Peyer's patch (tissue), 4 donors: ENCODE data around the gene VPS13C. TPM values are rescaled to one million over a fixed set of nuclear protein-coding genes. Genes with fewer than 3 reads are reported as not detected.

ENCODE experiments used
- DNase-seq, 3 donors: peaks; one replicate each; pipeline ENCODE4 v3.0.0-alpha.2; 2017 to 2019
- H3K27ac ChIP-seq, 4 donors: fragments of 200-600 bp; sonication (generic); one replicate each; pipeline ENCODE4 v1.5.1; 2016 to 2019
- H3K27me3 ChIP-seq, 2 donors: fragments of 200-600 bp; sonication (generic); one replicate each; pipeline ENCODE4 v1.5.1; 2019
- H3K36me3 ChIP-seq, 3 donors: fragments of 200-600 bp; sonication (generic); one replicate each; pipeline ENCODE4 v1.5.1; 2016 to 2019
- H3K4me1 ChIP-seq, 4 donors: fragments of 200-600 bp; sonication (generic); one replicate each; pipeline ENCODE4 v1.5.1; 2016 to 2019
- H3K4me3 ChIP-seq, 4 donors: fragments of 200-600 bp; sonication (generic); 1 replicate in 3 of 4; 2 replicates in 1 of 4; pipeline ENCODE4 v1.5.1; 2016 to 2019; ENCODE audit warnings: mild to moderate bottlenecking in 1 of 4
- H3K9me3 ChIP-seq, 4 donors: fragments of 200-600 bp; sonication (generic); one replicate each; pipeline ENCODE4 v1.5.1; 2016 to 2019; ENCODE audit warnings: mild to moderate bottlenecking in 1 of 4
- POLR2A ChIP-seq, 2 donors: fragments of 450-650 bp; IDR thresholded peaks; one replicate each; pipeline ENCODE4 v1.5.1; 2017; ENCODE audit warnings: antibody characterized with exemption in 2 of 2, mild to moderate bottlenecking in 2 of 2, moderate library complexity in 2 of 2
- total RNA-seq, 4 donors: library from RNA; depleted of rRNA; stranded (reverse); fragments of >200 nt; gene quantifications; one replicate each; pipeline ENCODE4 v1.1.0, GENCODE V29; 2016
- TF ChIP-seq, protein P1 (sequence below), 6 experiments: fragments of 450-650 bp in 4 of 6; fragments of 200-600 bp in 2 of 6; sonication (generic) in 1 of 6; IDR thresholded peaks; one replicate each; pipeline ENCODE4 v1.5.1; 2017 to 2019; ENCODE audit warnings: antibody characterized with exemption in 6 of 6, mild to moderate bottlenecking in 3 of 6, moderate library complexity in 1 of 6

The VPS13C gene
- total RNA-seq, 4 donors from 2014 or later = 65.1 to 111 (median 70.4) TPM

DNA sequence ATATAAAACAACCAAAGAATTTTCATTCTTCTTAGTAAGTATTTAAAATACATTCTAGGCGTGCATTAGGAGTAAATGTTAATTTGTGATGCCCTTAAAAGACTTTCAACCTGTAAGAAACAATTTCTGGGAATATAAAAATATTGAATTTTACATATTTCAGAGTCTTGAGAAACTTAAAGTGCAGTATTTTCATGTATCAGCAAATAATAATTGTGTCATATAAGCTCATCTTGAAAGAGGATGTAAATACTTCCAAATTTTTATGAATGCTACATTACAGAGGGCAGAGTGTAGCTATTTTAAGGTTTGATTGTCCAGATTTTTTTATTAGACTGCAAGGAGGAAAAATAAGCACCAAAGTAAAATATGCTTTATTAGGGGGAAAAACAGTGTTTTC is 207.1 kb downstream of the VPS13C start:
- DNase-seq = no peak
- no peaks in the 10 kb centered on the region for H3K9me3 ChIP-seq
- no peak overlapping the region for H3K4me3 ChIP-seq
- no peak overlapping the region for H3K27ac ChIP-seq
- TF ChIP-seq, protein P1, sequence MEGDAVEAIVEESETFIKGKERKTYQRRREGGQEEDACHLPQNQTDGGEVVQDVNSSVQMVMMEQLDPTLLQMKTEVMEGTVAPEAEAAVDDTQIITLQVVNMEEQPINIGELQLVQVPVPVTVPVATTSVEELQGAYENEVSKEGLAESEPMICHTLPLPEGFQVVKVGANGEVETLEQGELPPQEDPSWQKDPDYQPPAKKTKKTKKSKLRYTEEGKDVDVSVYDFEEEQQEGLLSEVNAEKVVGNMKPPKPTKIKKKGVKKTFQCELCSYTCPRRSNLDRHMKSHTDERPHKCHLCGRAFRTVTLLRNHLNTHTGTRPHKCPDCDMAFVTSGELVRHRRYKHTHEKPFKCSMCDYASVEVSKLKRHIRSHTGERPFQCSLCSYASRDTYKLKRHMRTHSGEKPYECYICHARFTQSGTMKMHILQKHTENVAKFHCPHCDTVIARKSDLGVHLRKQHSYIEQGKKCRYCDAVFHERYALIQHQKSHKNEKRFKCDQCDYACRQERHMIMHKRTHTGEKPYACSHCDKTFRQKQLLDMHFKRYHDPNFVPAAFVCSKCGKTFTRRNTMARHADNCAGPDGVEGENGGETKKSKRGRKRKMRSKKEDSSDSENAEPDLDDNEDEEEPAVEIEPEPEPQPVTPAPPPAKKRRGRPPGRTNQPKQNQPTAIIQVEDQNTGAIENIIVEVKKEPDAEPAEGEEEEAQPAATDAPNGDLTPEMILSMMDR (IDR thresholded peaks at IDR 0.05) = no peak
- no peak for TF ChIP-seq POLR2A (IDR thresholded peaks at IDR 0.05)
- no peaks in the 10 kb centered on the region for H3K4me1 ChIP-seq
- peaks cover 0 to 19% (median 0%) of the 10 kb centered on the region in 3 donors for H3K36me3 ChIP-seq
- no peaks in the 10 kb centered on the region for H3K27me3 ChIP-seq

DNA sequence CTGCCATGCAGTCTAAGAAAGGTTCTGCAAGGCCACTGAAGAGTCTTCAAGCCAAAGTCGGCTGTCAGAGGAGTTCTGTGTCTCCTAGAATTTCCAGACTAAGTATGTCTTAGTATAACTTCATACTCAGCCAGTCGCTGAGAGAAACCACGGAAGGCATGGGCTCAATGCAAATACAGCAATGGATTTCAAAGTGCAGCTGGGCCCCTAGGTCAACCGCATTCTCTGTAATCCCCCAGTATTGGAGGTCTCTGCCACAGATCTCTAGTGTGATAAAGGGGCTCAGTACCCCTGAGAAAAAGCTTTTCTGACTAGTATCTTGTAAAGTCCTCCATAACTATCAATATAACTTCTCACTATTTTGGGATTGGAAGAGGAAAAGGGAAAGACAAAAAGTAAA is 208.3 kb downstream of the VPS13C start:
- TF ChIP-seq, protein P1 (IDR thresholded peaks at IDR 0.05) = no peak
- TF ChIP-seq POLR2A (IDR thresholded peaks at IDR 0.05) = no peak
- H3K27ac ChIP-seq = no peak overlapping the region
- peaks cover 0 to 19% (median 0%) of the 10 kb centered on the region in 3 donors for H3K36me3 ChIP-seq
- H3K27me3 ChIP-seq = no peaks in the 10 kb centered on the region
- no peak overlapping the region for H3K4me3 ChIP-seq
- no peaks in the 10 kb centered on the region for H3K9me3 ChIP-seq
- H3K4me1 ChIP-seq = no peaks in the 10 kb centered on the region
- no peak for DNase-seq

- DNase-seq = no peak
- Histone ChIP-seq H3K36me3 (peaks cover 0 to 15% (median 0%) of the 10 kb centered on the region in 3 donors), H3K9me3 (no peaks in the 10 kb centered on the region), H3K27me3 (no peaks in the 10 kb centered on the region), H3K27ac (no peak overlapping the region), H3K4me1 (no peaks in the 10 kb centered on the region), H3K4me3 (no peak overlapping the region)
- no peak for TF ChIP-seq POLR2A (IDR thresholded peaks at IDR 0.05)
- TF ChIP-seq, protein P1 (IDR thresholded peaks at IDR 0.05) = no peak
Observed at GRCh38 chr15:61849447-61849846, 210.8 kb downstream of the VPS13C start.

DNA sequence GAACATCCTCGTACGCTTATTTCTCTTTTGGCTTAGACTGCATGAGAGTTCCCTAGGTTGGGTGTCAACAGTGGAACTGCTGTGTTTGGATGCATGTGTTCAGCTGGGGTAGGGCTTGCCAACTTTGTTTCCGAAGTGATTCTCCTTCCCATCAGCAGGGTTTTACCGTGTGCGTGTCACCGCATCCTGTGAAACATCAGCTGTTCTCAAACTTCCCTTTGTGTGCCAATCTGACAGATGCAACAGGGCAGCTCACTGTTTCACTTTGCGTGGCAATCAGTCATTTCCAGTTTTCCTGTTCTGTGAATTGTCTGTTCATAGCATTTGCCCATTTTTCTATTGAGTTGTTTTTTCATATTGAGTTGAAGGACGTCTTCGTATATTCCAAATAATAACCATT is 218.8 kb downstream of the VPS13C start:
- H3K4me3 ChIP-seq = no peak overlapping the region
- no peak for TF ChIP-seq POLR2A (IDR thresholded peaks at IDR 0.05)
- TF ChIP-seq, protein P1 (IDR thresholded peaks at IDR 0.05) = no peak
- no peak overlapping the region for H3K27ac ChIP-seq
- no peaks in the 10 kb centered on the region for H3K36me3 ChIP-seq
- no peaks in the 10 kb centered on the region for H3K27me3 ChIP-seq
- no peaks in the 10 kb centered on the region for H3K4me1 ChIP-seq
- no peaks in the 10 kb centered on the region for H3K9me3 ChIP-seq
- DNase-seq = no peak

GRCh38 chr15:61840090-61840489 is 220.2 kb downstream of the VPS13C start:
- no peaks in the 10 kb centered on the region for H3K27me3 ChIP-seq
- H3K36me3 ChIP-seq = no peaks in the 10 kb centered on the region
- no peak overlapping the region for H3K27ac ChIP-seq
- H3K4me1 ChIP-seq = no peaks in the 10 kb centered on the region
- no peak overlapping the region for H3K4me3 ChIP-seq
- DNase-seq = no peak
- H3K9me3 ChIP-seq = no peaks in the 10 kb centered on the region
- no peak for TF ChIP-seq POLR2A (IDR thresholded peaks at IDR 0.05)
- TF ChIP-seq, protein P1 (IDR thresholded peaks at IDR 0.05) = no peak

DNA sequence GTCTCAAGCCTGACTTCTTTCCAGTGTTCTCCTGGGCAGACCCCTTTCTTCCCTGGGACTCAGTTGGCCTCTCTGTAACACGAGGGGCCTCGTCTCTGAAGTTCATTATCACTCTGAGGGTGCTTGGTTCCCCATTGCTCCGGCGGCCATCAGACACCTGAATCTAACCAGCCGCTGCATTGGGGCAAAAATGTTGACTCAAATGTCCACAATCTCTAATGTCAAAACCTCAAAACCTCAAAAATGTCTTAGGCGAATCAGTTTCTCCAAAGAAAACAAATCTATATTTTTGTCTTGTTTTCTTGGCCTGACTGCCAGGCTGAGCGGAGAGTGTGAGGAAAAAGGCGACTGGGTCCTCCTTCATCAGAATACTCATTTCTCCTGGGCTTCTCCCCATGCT is 220.7 kb downstream of the VPS13C start:
- no peak overlapping the region for H3K4me3 ChIP-seq
- H3K4me1 ChIP-seq = no peaks in the 10 kb centered on the region
- no peak for DNase-seq

More for the DNA sequence above, 220.7 kb downstream of the VPS13C start:
- Histone ChIP-seq H3K27ac (no peak overlapping the region), H3K9me3 (no peaks in the 10 kb centered on the region), H3K36me3 (no peaks in the 10 kb centered on the region), H3K27me3 (no peaks in the 10 kb centered on the region)
- TF ChIP-seq, protein P1 (IDR thresholded peaks at IDR 0.05) = no peak
- TF ChIP-seq POLR2A (IDR thresholded peaks at IDR 0.05) = no peak
